K562 (cell line): ENCODE measurements around the gene ENG. TPM values are rescaled to one million over a fixed set of nuclear protein-coding genes. Genes with fewer than 3 reads are reported as not detected.

Source experiments
- CBX2 ChIP-seq: fragments of 200-600 bp; sonication (generic); IDR thresholded peaks from one replicate; pipeline ENCODE4 v1.6.1; 2012; ENCODE audit warnings: mild to moderate bottlenecking, low read length, inconsistent platforms; ENCODE audit not compliant: insufficient read depth, poor library complexity, severe bottlenecking
- CBX5 ChIP-seq: IDR thresholded peaks from 2 replicates; pipeline ENCODE4 v1.6.1; 2014; ENCODE audit warnings: low read depth, borderline replicate concordance
- CHD7 ChIP-seq: fragments of 200-600 bp; sonication (generic); IDR thresholded peaks from one replicate; pipeline ENCODE4 v1.6.1; 2012; ENCODE audit warnings: mild to moderate bottlenecking, low read depth, low read length, inconsistent platforms
- IRF9 ChIP-seq: fragments of 450-650 bp; IDR thresholded peaks from 2 replicates; pipeline ENCODE4 v1.6.1; 2016; ENCODE audit warnings: missing biosample characterization, missing genetic modification characterization
- KLF1 ChIP-seq: fragments of 450-650 bp; IDR thresholded peaks from 2 replicates; pipeline ENCODE4 v1.6.1; 2016; ENCODE audit warnings: missing genetic modification characterization, missing compliant biosample characterization
- LEF1 ChIP-seq: fragments of 450-650 bp; IDR thresholded peaks from 2 replicates; pipeline ENCODE4 v1.6.1; 2016; ENCODE audit warnings: mild to moderate bottlenecking
- NCOA4 ChIP-seq: fragments of 450-650 bp; IDR thresholded peaks from 2 replicates; pipeline ENCODE4 v1.6.1; 2018; ENCODE audit warnings: mild to moderate bottlenecking; ENCODE audit not compliant: partially characterized antibody
- POLR2G ChIP-seq: fragments of 200-400 bp; formaldehyde crosslinking; IDR thresholded peaks from 2 replicates; pipeline ENCODE4 v1.6.1; 2017; ENCODE audit warnings: low read depth, mild to moderate bottlenecking, antibody characterized with exemption, low read length, moderate library complexity
- SOX6 ChIP-seq: fragments of 450-650 bp; IDR thresholded peaks from 2 replicates; pipeline ENCODE4 v1.6.1; 2014; ENCODE audit warnings: mild to moderate bottlenecking
- THAP7 ChIP-seq: fragments of 250-450 bp; sonication (Bioruptor Pico); IDR thresholded peaks from 2 replicates; pipeline ENCODE4 v1.5.0; 2021
- ZFX ChIP-seq: sonication (generic); formaldehyde crosslinking; IDR thresholded peaks from 2 replicates; pipeline ENCODE4 v1.8.0; 2022; ENCODE audit warnings: mild to moderate bottlenecking, missing genetic modification reagents, moderate library complexity
- ZHX1 ChIP-seq: fragments of 150-350 bp; conservative IDR thresholded peaks from 2 replicates; pipeline ENCODE4 v1.6.1; 2014; ENCODE audit warnings: low read length
- ZNF311 ChIP-seq: fragments of 250-450 bp; sonication (Bioruptor Pico); IDR thresholded peaks from 2 replicates; pipeline ENCODE4 v1.4.0; 2020; ENCODE audit warnings: mild to moderate bottlenecking, moderate library complexity
- polyA plus RNA-seq, 8 experiments: library from polyadenylated mRNA; depleted of rRNA in 4 of 8; stranded (reverse) in 5 of 8; unstranded in 3 of 8; fragments of >200 nt; fragmentation: Nextera tagmentation in 2 of 8; fragmentation: Illumina TruSeq in 1 of 8; extraction: Ambion mirVana in 2 of 8; extraction: Trizol in 1 of 8; gene quantifications; 2 replicates each; pipeline versions ENCODE4 v1.2.1 to v1.2.3, GENCODE V29; 2011 to 2014; ENCODE audit warnings: inconsistent platforms in 1 of 8, missing spikeins in 1 of 8
- total RNA-seq, 7 experiments: library from RNA; depleted of rRNA in 6 of 7; stranded (reverse); fragments of >200 nt in 6 of 7; fragmentation: Illumina TruSeq in 2 of 7; extraction: Trizol in 2 of 7; gene quantifications; 2 replicates each; pipeline versions ENCODE4 v1.2.1 to v1.2.3, GENCODE V29; 2011 to 2021; ENCODE audit warnings: low replicate concordance in 1 of 7

The ENG gene
- total and polyA plus RNA-seq, 9 of the 15 experiments (the other 6 are each of a cell fraction or from before 2014, with no cell fraction given): 0.04 to 0.40 (median 0.14) TPM; not detected in 1

- TF ChIP-seq CHD7 (no peak), SOX6 (no peak), CBX5 (no peak), ZFX (CRISPR knock-in tag) (no peak), LEF1 (no peak), CBX2 (no peak), ZHX1 (no peak), NCOA4 (no peak), THAP7 (CRISPR knock-in tag) (no peak), ZNF311 (no peak), IRF9 (tag) (no peak), KLF1 (tag) (no peak), POLR2G (no peak)
Observed at GRCh38 chr9:127769101-127769500, 85.4 kb downstream of the ENG start (continued).
